Mucosa of rectum (tissue), 2 donors: Measurements from ENCODE around the gene BICD1.
"Not testable (repeated sequence)": the region's sequence is repeated elsewhere in the genome, so short reads cannot be mapped to it uniquely, and the experiment has no call there.

Experiments used
- H3K27ac ChIP-seq, 2 donors: one replicate each; pipeline ENCODE4 v1.7.0; 2013; ENCODE audit warnings: inconsistent platforms in 2 of 2, low read depth in 2 of 2, low read length in 2 of 2
- H3K27me3 ChIP-seq, 2 donors: one replicate each; pipeline ENCODE4 v1.7.0; 2013; ENCODE audit warnings: low read length in 2 of 2; ENCODE audit not compliant: control insufficient read depth in 2 of 2, insufficient read depth in 2 of 2
- H3K36me3 ChIP-seq, 2 donors: one replicate each; pipeline ENCODE4 v1.7.0; 2013; ENCODE audit warnings: low read length in 2 of 2; ENCODE audit not compliant: control insufficient read depth in 2 of 2, insufficient read depth in 2 of 2
- H3K4me1 ChIP-seq, 2 donors: one replicate each; pipeline ENCODE4 v1.7.0; 2013; ENCODE audit warnings: low read length in 2 of 2, mild to moderate bottlenecking in 1 of 2; ENCODE audit not compliant: control insufficient read depth in 2 of 2, insufficient read depth in 2 of 2
- H3K4me3 ChIP-seq, 2 donors: one replicate each; pipeline ENCODE4 v1.7.0; 2013; ENCODE audit warnings: low read length in 2 of 2
- H3K9ac ChIP-seq, 2 donors: one replicate each; pipeline ENCODE4 v1.7.0; 2013; ENCODE audit warnings: low read length in 2 of 2, low read depth in 1 of 2, mild to moderate bottlenecking in 1 of 2
- H3K9me3 ChIP-seq, 2 donors: one replicate each; pipeline ENCODE4 v1.7.0; 2013; ENCODE audit warnings: low read length in 2 of 2; ENCODE audit not compliant: control insufficient read depth in 2 of 2
- donor health status: healthy.
- donor health status: Normal muscosa, but diverticular disease.

BICD1 gene

DNA sequence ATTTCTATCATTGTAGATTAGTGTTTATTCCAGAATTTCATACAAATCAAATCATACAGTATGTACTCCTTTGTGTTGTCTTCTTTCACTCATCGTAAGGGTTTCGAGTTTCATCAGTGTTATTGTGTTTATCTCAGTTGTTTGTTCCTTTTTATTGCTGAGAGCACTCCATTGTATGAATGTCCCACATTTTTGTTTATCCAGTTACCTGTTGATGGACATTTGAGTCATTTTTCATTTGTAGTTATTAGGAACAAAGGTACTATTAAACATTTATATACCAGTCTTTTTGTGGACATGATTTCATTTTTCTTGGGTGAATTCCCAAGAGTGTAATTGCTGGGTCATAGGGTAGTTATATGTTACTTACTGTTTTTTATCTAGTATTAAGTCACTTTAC is 70.0 kb downstream of the BICD1 start:
- Histone ChIP-seq H3K9ac (no peak overlapping the region), H3K27ac (no peak overlapping the region), H3K36me3 (no peaks in the 10 kb centered on the region), H3K9me3 (no peaks in the 10 kb centered on the region), H3K27me3 (no peaks in the 10 kb centered on the region), H3K4me3 (no peak overlapping the region), H3K4me1 (no peaks in the 10 kb centered on the region)

DNA sequence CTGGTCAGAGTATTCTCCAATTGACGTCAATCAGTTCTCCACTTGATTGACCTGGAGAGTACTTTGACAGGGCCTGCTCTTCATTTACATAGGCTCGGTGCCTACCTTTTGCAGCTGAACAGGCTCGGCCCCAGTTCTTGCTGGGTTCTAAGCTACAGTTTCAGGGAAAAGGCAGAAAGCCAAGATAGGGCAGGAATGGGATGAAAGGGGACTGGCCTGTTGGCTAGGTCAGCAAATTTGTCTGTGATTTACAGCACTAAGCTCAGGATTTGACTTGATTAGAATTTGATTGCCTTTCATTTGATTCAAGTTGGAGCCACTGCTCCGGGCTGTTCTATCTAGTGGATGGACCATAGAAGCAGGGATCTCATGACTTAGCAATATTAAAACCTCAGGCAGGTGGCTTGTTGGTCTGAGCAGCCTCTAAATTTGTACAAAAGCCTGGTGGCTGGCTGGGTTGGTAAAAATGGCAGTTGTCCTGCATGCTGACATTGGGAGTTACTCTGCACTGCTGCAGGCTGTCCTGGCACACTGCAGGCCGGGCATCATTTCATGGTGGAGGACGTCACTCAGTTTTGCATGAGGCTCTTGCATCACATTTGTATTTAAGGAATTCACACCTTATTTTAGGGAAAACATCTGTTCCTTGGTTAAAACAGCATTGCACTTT is 71.8 kb downstream of the BICD1 start:
- no peak overlapping the region for H3K27ac ChIP-seq
- no peaks in the 10 kb centered on the region for H3K27me3 ChIP-seq
- H3K36me3 ChIP-seq = no peaks in the 10 kb centered on the region
- no peaks in the 10 kb centered on the region for H3K9me3 ChIP-seq
- no peak overlapping the region for H3K4me3 ChIP-seq
- no peaks in the 10 kb centered on the region for H3K4me1 ChIP-seq
- no peak overlapping the region for H3K9ac ChIP-seq

DNA sequence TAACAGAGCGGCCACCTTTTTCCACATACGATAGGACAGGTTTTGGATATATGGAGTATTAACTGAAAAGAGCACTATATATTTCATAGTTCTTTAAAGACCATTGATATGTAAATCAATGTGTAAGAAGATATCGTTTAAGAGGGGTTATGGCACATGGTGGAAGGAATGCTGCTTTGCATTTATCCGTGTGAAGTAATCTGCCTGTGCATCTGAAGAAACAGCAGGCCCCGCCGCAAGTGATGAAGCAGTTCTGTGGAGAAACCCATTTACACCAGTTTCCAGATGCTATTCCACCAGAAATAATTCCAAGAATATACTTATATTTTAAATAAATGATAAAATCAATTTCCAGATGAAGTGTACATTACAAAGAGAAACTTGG is 72.4 kb downstream of the BICD1 start:
- Histone ChIP-seq H3K4me1 (no peaks in the 10 kb centered on the region), H3K27ac (no peak overlapping the region), H3K4me3 (no peak overlapping the region), H3K27me3 (no peaks in the 10 kb centered on the region), H3K9ac (no peak overlapping the region), H3K36me3 (no peaks in the 10 kb centered on the region), H3K9me3 (no peaks in the 10 kb centered on the region)

DNA sequence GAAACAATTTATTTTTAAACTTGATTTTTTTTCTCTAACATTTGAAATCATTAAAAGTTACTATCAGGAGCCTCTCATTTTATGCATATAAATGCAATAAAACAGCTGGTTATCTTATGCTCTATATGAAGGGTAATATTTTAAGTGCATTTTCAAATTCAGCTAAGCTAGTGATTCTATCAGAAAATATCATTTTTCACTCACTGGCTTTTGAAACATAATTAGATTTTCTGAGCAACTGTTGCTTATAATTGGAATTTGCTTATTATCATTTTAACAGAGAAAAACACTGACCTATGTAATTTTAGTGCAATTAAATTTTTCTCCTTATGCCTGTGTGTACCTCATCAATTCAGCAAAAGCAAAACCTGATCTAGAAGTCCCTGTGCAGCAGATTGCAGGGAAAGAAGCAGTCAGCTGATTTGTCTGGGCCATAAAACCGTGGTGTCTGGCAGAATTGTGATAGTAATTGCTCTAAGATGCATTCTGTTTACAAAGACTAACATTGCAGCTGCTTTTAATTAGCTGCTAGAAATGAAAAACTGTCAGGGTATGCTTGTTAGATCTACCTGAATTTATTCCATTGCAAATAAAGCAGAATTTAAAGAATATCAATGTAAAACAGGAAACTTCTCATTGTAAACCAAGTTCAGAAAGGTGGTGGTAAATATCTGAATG is 75.0 kb downstream of the BICD1 start:
- Histone ChIP-seq H3K4me3 (no peak overlapping the region), H3K9me3 (no peaks in the 10 kb centered on the region), H3K9ac (no peak overlapping the region), H3K27ac (no peak overlapping the region), H3K36me3 (no peaks in the 10 kb centered on the region), H3K4me1 (no peaks in the 10 kb centered on the region), H3K27me3 (no peaks in the 10 kb centered on the region)

DNA sequence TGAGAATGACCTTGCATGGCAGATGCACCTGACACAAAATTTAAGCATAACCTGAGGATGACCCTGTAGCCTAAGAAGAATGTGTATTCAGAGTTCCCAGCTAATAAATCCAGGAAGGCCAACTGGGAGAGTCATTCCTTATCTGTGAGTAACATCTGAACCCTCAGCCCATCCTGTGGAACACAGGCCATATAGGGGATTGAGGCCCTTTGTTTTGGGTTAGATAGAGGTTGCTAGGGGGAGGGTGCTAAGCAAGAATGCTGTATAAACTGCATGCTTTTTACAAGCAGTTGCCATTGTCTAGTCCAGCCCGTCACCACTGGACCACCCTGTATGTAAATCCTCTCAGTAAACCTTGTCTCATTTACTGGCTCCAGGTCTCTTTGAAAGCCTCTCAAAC is 77.0 kb downstream of the BICD1 start:
- H3K27me3 ChIP-seq = no peaks in the 10 kb centered on the region

DNA sequence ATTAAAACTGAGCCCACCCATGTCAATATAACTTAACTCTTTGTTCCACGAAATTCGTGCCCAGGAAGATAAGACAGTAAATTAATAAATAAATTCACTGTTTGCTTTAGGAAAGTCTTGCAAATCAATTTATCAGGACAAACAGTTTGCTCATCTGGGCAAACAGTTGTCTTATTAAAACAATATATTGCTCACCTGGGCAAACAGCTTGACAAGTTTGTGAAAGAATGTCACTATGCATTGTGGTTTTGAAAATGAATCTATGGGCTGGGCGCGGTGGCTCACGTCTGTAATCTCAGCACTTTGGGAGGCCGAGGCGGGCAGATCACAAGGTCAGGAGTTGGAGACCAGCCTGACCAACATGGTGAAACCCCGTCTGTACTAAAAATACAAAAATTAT is 80.5 kb downstream of the BICD1 start:
- not testable (repeated sequence) for H3K9ac ChIP-seq, H3K27me3 ChIP-seq, H3K4me3 ChIP-seq, H3K27ac ChIP-seq, H3K4me1 ChIP-seq, H3K9me3 ChIP-seq, H3K36me3 ChIP-seq

More for the DNA sequence above, 77.0 kb downstream of the BICD1 start:
- Histone ChIP-seq H3K9me3 (no peaks in the 10 kb centered on the region), H3K27ac (no peak overlapping the region), H3K36me3 (no peaks in the 10 kb centered on the region), H3K9ac (no peak overlapping the region), H3K4me1 (no peaks in the 10 kb centered on the region), H3K4me3 (no peak overlapping the region)

DNA sequence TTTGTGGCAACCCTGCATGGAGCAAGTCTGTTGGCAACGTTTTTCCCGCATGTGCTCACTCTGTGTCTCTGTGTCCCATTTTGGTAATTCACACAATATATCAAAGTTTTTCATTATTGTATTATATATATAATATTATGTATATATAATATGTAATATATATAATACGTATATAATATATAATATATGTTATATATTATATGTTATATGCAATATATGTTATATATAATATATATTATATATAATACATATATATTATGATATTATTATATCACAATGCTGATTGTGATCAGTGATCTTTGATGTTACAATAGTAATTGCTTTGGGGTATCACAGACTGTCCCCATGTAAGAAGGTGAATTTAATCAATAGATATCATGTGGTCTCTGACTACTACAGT is 84.8 kb downstream of the BICD1 start:
- Histone ChIP-seq H3K4me1 (no peaks in the 10 kb centered on the region), H3K9ac (no peak overlapping the region), H3K27ac (no peak overlapping the region), H3K27me3 (no peaks in the 10 kb centered on the region), H3K4me3 (no peak overlapping the region), H3K36me3 (no peaks in the 10 kb centered on the region), H3K9me3 (no peaks in the 10 kb centered on the region)

DNA sequence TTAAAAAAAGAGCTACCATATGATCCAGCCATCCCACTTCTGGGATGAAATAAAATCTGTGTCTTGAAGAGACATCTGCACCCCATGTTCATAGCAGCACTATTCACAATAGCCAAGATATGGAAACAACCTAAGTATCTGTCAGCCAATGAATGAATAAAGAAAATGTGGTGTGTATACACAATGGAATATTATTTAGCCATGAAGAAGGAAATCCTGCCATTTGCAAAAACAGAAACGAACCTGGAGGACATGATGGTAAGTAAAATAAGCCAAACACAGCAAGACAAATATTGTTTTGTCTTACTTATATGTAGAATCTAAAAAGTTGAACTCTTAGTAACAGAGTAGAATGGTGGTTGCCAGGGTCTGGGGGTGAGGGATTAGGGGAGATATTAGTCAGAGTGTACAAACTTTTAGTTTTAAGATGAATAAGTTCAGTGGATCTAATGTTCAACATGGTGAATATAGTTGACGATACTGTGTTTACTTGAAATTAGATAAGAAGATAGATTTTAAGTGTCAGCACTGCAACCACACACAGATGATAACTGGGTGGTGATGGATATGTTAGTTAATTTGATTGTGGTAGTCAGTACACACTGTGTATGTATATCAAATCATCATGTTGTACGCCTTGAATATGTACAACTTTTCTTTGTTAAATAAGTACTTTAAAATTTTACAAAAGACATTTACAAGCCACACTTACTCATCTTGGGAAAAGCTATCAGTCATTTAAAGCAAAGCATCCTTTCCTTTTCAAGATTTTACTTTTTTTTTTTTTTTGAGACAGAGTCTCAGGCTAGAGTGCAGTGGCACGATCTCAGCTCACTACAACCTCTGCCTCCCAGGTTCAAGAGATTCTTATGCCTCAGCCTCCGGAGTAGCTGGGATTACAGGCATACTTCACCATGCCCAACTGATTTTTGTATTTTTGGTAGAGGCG is 89.9 kb downstream of the BICD1 start:
- no peak overlapping the region for H3K4me3 ChIP-seq
- no peaks in the 10 kb centered on the region for H3K4me1 ChIP-seq
- H3K27ac ChIP-seq = no peak overlapping the region
- H3K27me3 ChIP-seq = no peaks in the 10 kb centered on the region
- H3K36me3 ChIP-seq = no peaks in the 10 kb centered on the region
- H3K9ac ChIP-seq = no peak overlapping the region
- no peaks in the 10 kb centered on the region for H3K9me3 ChIP-seq

DNA sequence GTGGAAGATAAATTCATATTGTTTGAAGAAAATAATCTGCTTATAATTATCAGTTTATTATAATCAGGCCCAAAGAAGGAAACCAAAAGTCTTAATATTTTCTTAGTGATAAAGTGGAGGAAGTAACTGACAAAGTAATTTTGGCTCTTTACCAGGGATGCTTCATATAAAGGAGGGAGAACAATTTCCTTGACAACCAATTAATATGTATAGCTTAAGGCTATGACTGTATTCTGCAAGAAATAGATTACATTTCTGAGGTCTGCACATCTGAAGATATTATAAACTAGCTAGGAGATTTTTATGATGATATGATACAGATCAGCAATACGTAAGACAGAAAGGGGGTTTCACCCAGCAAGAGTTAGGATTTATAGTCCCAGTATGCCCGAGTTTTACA is 90.8 kb downstream of the BICD1 start:
- no peaks in the 10 kb centered on the region for H3K27me3 ChIP-seq
- no peaks in the 10 kb centered on the region for H3K9me3 ChIP-seq
- H3K27ac ChIP-seq = no peak overlapping the region
- H3K9ac ChIP-seq = no peak overlapping the region
- H3K4me1 ChIP-seq = no peaks in the 10 kb centered on the region
- H3K4me3 ChIP-seq = no peak overlapping the region
- H3K36me3 ChIP-seq = no peaks in the 10 kb centered on the region

DNA sequence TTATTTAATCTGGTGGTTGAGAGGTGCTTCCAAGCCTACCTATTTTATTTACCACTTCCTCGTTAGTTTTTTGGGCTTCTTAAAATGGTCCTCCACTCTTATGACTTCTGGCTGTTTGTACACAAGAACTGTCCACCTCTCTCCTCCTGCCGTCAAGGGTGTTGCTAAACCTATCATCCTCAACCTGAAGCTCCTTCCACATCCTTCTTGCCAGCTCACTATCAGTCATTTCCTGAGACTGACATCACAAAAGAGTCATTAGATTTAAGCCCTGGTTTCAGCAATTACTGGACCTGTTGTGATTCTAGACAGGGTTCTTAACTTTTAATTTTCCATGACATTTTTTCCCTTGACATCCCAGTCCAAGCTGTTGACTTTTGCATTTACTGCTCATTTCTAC is 91.9 kb downstream of the BICD1 start:
- no peak overlapping the region for H3K4me3 ChIP-seq
- no peaks in the 10 kb centered on the region for H3K27me3 ChIP-seq
- no peak overlapping the region for H3K27ac ChIP-seq

More for the DNA sequence above, 91.9 kb downstream of the BICD1 start:
- no peaks in the 10 kb centered on the region for H3K36me3 ChIP-seq
- H3K9ac ChIP-seq = no peak overlapping the region
- H3K9me3 ChIP-seq = no peaks in the 10 kb centered on the region
- H3K4me1 ChIP-seq = no peaks in the 10 kb centered on the region
